Activated naive CD8-positive, alpha-beta T cell treated with anti-CD3 and anti-CD28 coated beads, Interleukin-2, amount 10 ng/mL, durations not matched to agents 7 days and 5 days (primary cell): ENCODE measurements around the gene RAB11FIP2. TPM values are rescaled to one million over a fixed set of nuclear protein-coding genes. Genes with fewer than 3 reads are reported as not detected.

Source experiments
- ATAC-seq: fragments of 150-1000 bp; cut with Tn5 transposase; one replicate; pipeline ENCODE4 v1.10.0; 2021; ENCODE audit warnings: low read depth, moderate library complexity
- POLR2A ChIA-PET: fragments of 350-600 bp; sonication (Branson Sonifier 250); formaldehyde crosslinking; loops from one replicate; lab custom pipeline; 2021; ENCODE audit warnings: antibody characterized with exemption; lab: Charles Lee
- DNase-seq: peaks from one replicate; pipeline ENCODE4 v3.0.0; 2021
- H3K27ac Mint-ChIP-seq: one replicate; pipeline ENCODE4 v1.8.0; 2022; ENCODE audit warnings: mild to moderate bottlenecking, mixed read lengths
- H3K27me3 Mint-ChIP-seq: one replicate; pipeline ENCODE4 v1.8.0; 2022; ENCODE audit warnings: mild to moderate bottlenecking, moderate library complexity, mixed read lengths
- H3K36me3 Mint-ChIP-seq: one replicate; pipeline ENCODE4 v1.8.0; 2021; ENCODE audit warnings: mild to moderate bottlenecking, mixed read lengths
- H3K4me1 Mint-ChIP-seq: one replicate; pipeline ENCODE4 v1.8.0; 2021; ENCODE audit warnings: mixed read lengths
- H3K4me3 Mint-ChIP-seq: one replicate; pipeline ENCODE4 v1.8.0; 2022; ENCODE audit warnings: mild to moderate bottlenecking, moderate library complexity, mixed read lengths
- H3K9me3 Mint-ChIP-seq: one replicate; pipeline ENCODE4 v1.8.0; 2021; ENCODE audit warnings: mixed read lengths
- total RNA-seq, 2 experiments: library from RNA; stranded (reverse); gene quantifications; one replicate each; pipeline ENCODE4 v1.2.3, GENCODE V29; 2021

The RAB11FIP2 gene
- total RNA-seq, 2 experiments from 2014 or later: 19.1 to 23.6 TPM

- Mint-ChIP-seq H3K36me3 (peaks cover under 1% of the 10 kb centered on the region), H3K27ac (peak overlapping the region; percentile 85), H3K4me3 (peak overlapping the region; percentile 90), H3K4me1 (peaks cover 21% of the 10 kb centered on the region), H3K27me3 (peaks cover 2% of the 10 kb centered on the region), H3K9me3 (no peaks in the 10 kb centered on the region)
- ATAC-seq: peak; percentile 24
- peak; percentile 62 for DNase-seq
- POLR2A ChIA-PET: interaction anchor here (0.7 kb wide), 1 partner anchor 9 kb away, joined by 3 read pairs; no protein-coding TSS in a partner anchor
These were observed 825 bp downstream of the RAB11FIP2 start for GRCh38 chr10:118045837-118046394.

GRCh38 chr10:118045158-118045836 is 1.4 kb downstream of the RAB11FIP2 start:
- ATAC-seq (no peak), DNase-seq (no peak)
- H3K4me1 Mint-ChIP-seq: peaks cover 22% of the 10 kb centered on the region
- peaks cover 5% of the 10 kb centered on the region for H3K36me3 Mint-ChIP-seq
- peak overlapping the region; percentile 90 for H3K4me3 Mint-ChIP-seq
- peak overlapping the region; percentile 21 for H3K27ac Mint-ChIP-seq
- POLR2A ChIA-PET: no interaction called here
- H3K27me3 Mint-ChIP-seq: peaks cover 2% of the 10 kb centered on the region
- H3K9me3 Mint-ChIP-seq: no peaks in the 10 kb centered on the region

DNA sequence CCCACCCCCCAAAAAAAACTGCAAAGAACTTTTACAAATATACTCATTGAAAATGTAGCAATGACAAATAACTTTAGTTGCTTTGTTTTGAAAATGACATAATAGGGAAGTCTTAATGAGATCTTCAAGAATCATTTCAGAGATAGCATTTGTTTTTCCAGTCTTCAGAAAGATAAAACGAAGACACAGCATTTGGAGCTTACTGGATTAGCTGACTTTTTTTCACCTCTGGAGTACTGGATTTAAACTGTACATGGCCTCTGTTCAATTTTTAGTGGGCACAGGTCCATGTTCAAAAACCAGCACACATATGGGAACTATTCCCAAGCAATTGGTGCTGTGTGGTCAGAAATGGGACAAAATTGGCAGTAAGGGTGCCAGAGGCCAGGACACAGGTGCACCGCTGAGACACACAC is 3.9 kb downstream of the RAB11FIP2 start:
- no peak for DNase-seq
- Mint-ChIP-seq H3K27me3 (no peaks in the 10 kb centered on the region), H3K4me1 (peaks cover 24% of the 10 kb centered on the region), H3K36me3 (peaks cover 15% of the 10 kb centered on the region), H3K27ac (no peak overlapping the region), H3K9me3 (no peaks in the 10 kb centered on the region), H3K4me3 (no peak overlapping the region)
- no peak for ATAC-seq
- POLR2A ChIA-PET: no interaction called here

GRCh38 chr10:118042336-118042735 is 4.4 kb downstream of the RAB11FIP2 start:
- Mint-ChIP-seq H3K27me3 (no peaks in the 10 kb centered on the region), H3K4me1 (peaks cover 24% of the 10 kb centered on the region), H3K36me3 (peaks cover 15% of the 10 kb centered on the region), H3K9me3 (no peaks in the 10 kb centered on the region), H3K4me3 (no peak overlapping the region), H3K27ac (no peak overlapping the region)
- POLR2A ChIA-PET: no interaction called here
- DNase-seq (no peak), ATAC-seq (no peak)

DNA sequence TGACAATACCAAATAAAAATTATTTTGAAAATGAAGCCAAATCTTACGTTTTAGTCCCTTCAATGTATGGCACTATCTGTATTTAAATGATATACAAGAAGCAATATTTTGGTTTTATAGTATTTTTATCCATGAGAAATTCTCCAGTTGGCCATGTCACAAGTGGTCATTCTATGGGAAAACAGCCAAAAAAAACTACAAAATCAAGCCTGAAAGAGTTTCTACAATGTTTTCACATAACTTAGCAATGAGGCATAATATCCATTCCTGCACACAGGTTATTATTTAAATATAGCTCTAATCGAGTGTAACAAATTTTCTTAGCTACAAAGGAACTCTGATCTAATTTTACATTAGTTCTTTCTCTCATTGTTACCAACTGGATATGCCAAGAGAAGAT is 5.4 kb downstream of the RAB11FIP2 start:
- Mint-ChIP-seq H3K9me3 (no peaks in the 10 kb centered on the region), H3K4me3 (no peak overlapping the region), H3K27me3 (no peaks in the 10 kb centered on the region), H3K27ac (no peak overlapping the region), H3K36me3 (peaks cover 15% of the 10 kb centered on the region), H3K4me1 (peaks cover 33% of the 10 kb centered on the region)
- POLR2A ChIA-PET: no interaction called here
- no peak for DNase-seq
- no peak for ATAC-seq

GRCh38 chr10:118036281-118036875 is 10.4 kb downstream of the RAB11FIP2 start:
- POLR2A ChIA-PET: interaction anchor here (0.6 to 0.8 kb wide), 2 partner anchors 10 to 1867 kb away, joined by 3 read pairs; no protein-coding TSS in a partner anchor
- H3K27ac Mint-ChIP-seq: no peak overlapping the region
- H3K9me3 Mint-ChIP-seq: no peaks in the 10 kb centered on the region
- H3K4me1 Mint-ChIP-seq: peaks cover 29% of the 10 kb centered on the region
- peak overlapping the region; percentile 73 for H3K4me3 Mint-ChIP-seq
- DNase-seq (no peak), ATAC-seq (no peak)
- peaks cover 25% of the 10 kb centered on the region for H3K36me3 Mint-ChIP-seq
- no peaks in the 10 kb centered on the region for H3K27me3 Mint-ChIP-seq

DNA sequence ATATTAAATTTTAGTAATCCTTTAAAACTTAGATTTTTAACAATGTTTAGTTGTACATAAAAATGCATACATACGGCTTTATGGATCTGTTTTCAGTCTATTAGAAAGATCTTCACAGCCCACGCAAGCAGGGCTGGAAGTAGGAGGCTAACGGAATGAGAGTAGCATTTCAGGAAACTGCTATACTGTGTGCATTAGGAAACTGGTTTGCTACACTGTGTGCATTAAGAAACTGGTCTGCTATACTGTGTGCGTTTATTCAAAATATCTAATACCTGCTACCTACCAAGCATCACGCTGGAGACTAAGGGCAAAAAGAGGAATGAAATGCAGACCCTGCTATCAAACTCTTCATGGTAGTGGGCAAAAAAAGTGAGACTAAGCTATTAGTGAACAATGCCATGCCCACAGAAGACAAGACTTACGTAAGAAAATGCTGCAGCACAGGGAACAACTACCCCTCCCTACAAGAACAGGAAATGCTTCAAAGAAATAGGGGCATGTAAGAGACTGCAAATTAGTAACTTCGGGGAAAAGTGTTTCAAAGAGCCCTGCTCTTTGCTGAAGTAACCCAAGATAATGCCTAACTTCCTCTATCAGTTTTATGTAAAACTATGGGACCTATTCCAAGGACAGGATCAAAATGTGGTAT is 11.3 kb downstream of the RAB11FIP2 start:
- DNase-seq: no peak
- POLR2A ChIA-PET: no interaction called here
- peak overlapping the region; percentile 73 for H3K4me3 Mint-ChIP-seq

DNA sequence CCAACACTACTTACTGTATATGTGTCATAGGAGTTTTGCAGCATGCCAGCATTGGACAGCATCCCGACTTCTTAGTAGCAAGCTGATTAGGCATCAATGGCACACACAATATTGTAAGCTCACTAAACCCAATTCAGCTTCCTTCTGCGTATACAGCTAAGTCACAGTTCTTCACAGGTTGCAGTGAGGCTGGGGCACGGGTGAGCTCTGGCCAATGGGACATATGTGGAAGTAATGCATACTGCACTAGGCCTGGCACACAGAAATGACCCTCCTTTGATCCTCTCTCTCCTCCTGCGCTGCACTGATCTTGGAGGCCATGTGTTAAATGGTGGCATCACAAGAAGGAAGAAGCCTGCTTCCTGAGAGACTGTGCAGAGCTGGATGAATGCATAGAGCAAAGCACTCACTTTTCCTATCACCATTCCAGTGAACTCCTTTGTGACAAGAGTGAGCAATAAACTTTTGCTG is 11.9 kb downstream of the RAB11FIP2 start:
- Mint-ChIP-seq H3K4me3 (no peak overlapping the region), H3K27ac (peak overlapping the region; percentile 25), H3K36me3 (peaks cover 20% of the 10 kb centered on the region), H3K9me3 (no peaks in the 10 kb centered on the region), H3K4me1 (peaks cover 25% of the 10 kb centered on the region), H3K27me3 (no peaks in the 10 kb centered on the region)
- DNase-seq: no peak
- no peak for ATAC-seq
- POLR2A ChIA-PET: no interaction called here

More for the DNA sequence above, 11.3 kb downstream of the RAB11FIP2 start:
- no peaks in the 10 kb centered on the region for H3K9me3 Mint-ChIP-seq
- ATAC-seq: peak; percentile 92
- peaks cover 25% of the 10 kb centered on the region for H3K36me3 Mint-ChIP-seq
- no peaks in the 10 kb centered on the region for H3K27me3 Mint-ChIP-seq
- H3K4me1 Mint-ChIP-seq: peaks cover 29% of the 10 kb centered on the region
- H3K27ac Mint-ChIP-seq: peak overlapping the region; percentile 80

- Mint-ChIP-seq H3K4me3 (no peak overlapping the region), H3K27ac (no peak overlapping the region), H3K27me3 (no peaks in the 10 kb centered on the region), H3K4me1 (peaks cover 29% of the 10 kb centered on the region), H3K36me3 (peaks cover 16% of the 10 kb centered on the region), H3K9me3 (no peaks in the 10 kb centered on the region)
- POLR2A ChIA-PET: no interaction called here
- DNase-seq (no peak), ATAC-seq (no peak)
These were observed 12.8 kb downstream of the RAB11FIP2 start for GRCh38 chr10:118033905-118034304.

DNA sequence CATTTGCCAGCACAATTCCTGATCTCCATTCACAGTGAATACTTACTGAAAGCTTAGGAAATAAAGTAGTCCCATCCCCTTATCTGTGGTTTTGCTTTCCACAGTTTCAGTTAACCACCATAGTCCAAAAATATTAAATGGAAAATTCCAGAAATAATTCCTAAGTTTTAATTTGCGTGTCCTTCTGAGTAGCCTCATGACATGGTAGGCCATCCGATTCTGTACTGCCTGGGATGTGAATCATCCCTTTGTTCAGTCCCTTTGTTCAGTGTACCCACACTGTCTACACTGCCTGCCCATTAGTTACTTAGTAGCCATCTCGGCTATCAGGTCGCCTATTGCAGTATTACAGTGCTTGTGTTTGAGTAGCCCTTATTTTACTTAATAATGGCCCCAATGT is 14.2 kb downstream of the RAB11FIP2 start:
- Mint-ChIP-seq H3K4me3 (no peak overlapping the region), H3K4me1 (peaks cover 30% of the 10 kb centered on the region), H3K36me3 (peaks cover 17% of the 10 kb centered on the region), H3K9me3 (no peaks in the 10 kb centered on the region), H3K27ac (no peak overlapping the region), H3K27me3 (no peaks in the 10 kb centered on the region)
- ATAC-seq (no peak), DNase-seq (no peak)
- POLR2A ChIA-PET: no interaction called here

- no peak for ATAC-seq
- H3K27ac Mint-ChIP-seq: no peak overlapping the region
- H3K27me3 Mint-ChIP-seq: no peaks in the 10 kb centered on the region
- peaks cover 24% of the 10 kb centered on the region for H3K4me1 Mint-ChIP-seq
- POLR2A ChIA-PET: no interaction called here
- H3K36me3 Mint-ChIP-seq: peaks cover 17% of the 10 kb centered on the region
- H3K4me3 Mint-ChIP-seq: no peak overlapping the region
- DNase-seq: no peak
- H3K9me3 Mint-ChIP-seq: no peaks in the 10 kb centered on the region
These were observed 15.2 kb downstream of the RAB11FIP2 start for GRCh38 chr10:118031351-118032075.

DNA sequence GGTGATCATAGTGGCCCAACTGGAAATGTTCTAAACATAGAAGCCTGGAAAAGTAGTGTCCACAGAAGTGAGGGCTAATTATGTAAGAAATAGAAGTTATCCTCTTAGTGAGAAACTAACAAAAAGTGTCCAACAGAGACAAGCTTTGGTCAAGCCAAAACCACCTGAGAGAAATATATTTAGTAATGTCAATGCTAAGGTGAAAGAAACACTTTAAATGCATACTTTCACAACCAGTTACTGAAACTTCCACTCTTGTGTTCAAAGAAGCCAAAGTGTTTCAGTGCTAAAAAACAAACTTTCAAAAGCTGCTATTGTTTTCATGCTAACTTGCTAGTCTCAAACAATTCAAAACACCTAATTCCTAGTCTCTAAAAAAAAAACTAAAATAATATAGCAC is 18.1 kb downstream of the RAB11FIP2 start:
- Mint-ChIP-seq H3K36me3 (peaks cover 18% of the 10 kb centered on the region), H3K27ac (no peak overlapping the region), H3K4me3 (no peak overlapping the region), H3K4me1 (peaks cover 9% of the 10 kb centered on the region), H3K27me3 (no peaks in the 10 kb centered on the region), H3K9me3 (no peaks in the 10 kb centered on the region)
- ATAC-seq (no peak), DNase-seq (no peak)
- POLR2A ChIA-PET: no interaction called here

DNA sequence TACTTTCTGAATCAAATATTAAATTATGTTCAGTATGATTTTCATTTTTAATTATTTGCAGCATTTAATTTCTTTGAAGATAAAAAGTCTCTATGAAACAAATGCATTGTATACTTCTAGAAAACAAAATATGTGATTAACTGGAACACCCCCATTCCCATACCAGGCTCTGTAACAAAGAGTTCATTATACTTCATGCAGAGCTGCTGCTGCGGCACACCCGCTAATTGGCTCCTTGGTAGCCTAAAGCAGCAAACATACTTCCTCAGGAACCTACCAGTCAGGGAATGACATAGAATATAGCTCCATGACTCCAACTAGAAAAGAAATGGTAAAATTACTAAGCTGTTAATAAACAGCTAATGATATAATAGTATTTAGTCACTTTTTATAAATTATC is 19.3 kb downstream of the RAB11FIP2 start:
- no peak for ATAC-seq
- Mint-ChIP-seq H3K4me1 (peaks cover 9% of the 10 kb centered on the region), H3K4me3 (no peak overlapping the region), H3K9me3 (no peaks in the 10 kb centered on the region), H3K27me3 (no peaks in the 10 kb centered on the region), H3K27ac (no peak overlapping the region), H3K36me3 (peaks cover 13% of the 10 kb centered on the region)
- no peak for DNase-seq
- POLR2A ChIA-PET: no interaction called here
